ENCODE data around the gene MGAT4B.

The MGAT4B gene

GRCh38 chr5:179827680-179828079 lies 21.0 kb upstream of the MGAT4B start:
- no peak for DNase-seq

GRCh38 chr5:179825655-179826182 lies 19.1 kb upstream of the MGAT4B start:
- no peak for DNase-seq

GRCh38 chr5:179824745-179825112 lies 18.1 kb upstream of the MGAT4B start:
- no peak for DNase-seq

- DNase-seq = no peak
These were observed 17.5 kb upstream of the MGAT4B start for GRCh38 chr5:179823937-179824744.

- no peak for DNase-seq
These were observed 15.9 kb upstream of the MGAT4B start for GRCh38 chr5:179822444-179822990.

- no peak for DNase-seq
These were observed 15.4 kb upstream of the MGAT4B start for GRCh38 chr5:179822059-179822432.

- peak in 55 of 56 donors; percentile 35 to 93 (median 80) for DNase-seq
These were observed 14.8 kb upstream of the MGAT4B start for GRCh38 chr5:179821298-179822058.

GRCh38 chr5:179820483-179821297 lies 14.0 kb upstream of the MGAT4B start, which contains the start of gene SQSTM1:
Gene SQSTM1 (plus strand): TSS chr5:179820905. CDS start chr5:179820937, 32 bp downstream.
- DNase-seq = peak in 54 of 56 donors; percentile 56 to 93 (median 83)

- peak in 5 of 56 donors; percentile 51 to 69 (median 55) for DNase-seq
These were observed 13.4 kb upstream of the MGAT4B start for GRCh38 chr5:179820127-179820482.

GRCh38 chr5:179819296-179820126 lies 12.8 kb upstream of the MGAT4B start:
- DNase-seq = peak in 45 of 56 donors; percentile 32 to 90 (median 74)

- DNase-seq = peak; percentile 30 to 95 (median 90)
These were observed 12.2 kb upstream of the MGAT4B start for GRCh38 chr5:179818746-179819295.

- DNase-seq = peak in 4 of 56 donors; percentile 13 to 65 (median 54)
These were observed 11.5 kb upstream of the MGAT4B start for GRCh38 chr5:179817890-179818745.

- DNase-seq = no peak
These were observed 10.8 kb upstream of the MGAT4B start for GRCh38 chr5:179817470-179817840.

GRCh38 chr5:179816796-179817469 lies 10.3 kb upstream of the MGAT4B start:
- DNase-seq = peak in 2 of 56 donors; percentile 13 to 42

- DNase-seq = no peak
These were observed 9.7 kb upstream of the MGAT4B start for GRCh38 chr5:179816401-179816795.

- DNase-seq = no peak
These were observed 9.0 kb upstream of the MGAT4B start for GRCh38 chr5:179815491-179816249.

GRCh38 chr5:179814090-179814489 lies 7.4 kb upstream of the MGAT4B start:
- DNase-seq = no peak
